Measurements from ENCODE around the gene DCST2.

DCST2 gene

DNA sequence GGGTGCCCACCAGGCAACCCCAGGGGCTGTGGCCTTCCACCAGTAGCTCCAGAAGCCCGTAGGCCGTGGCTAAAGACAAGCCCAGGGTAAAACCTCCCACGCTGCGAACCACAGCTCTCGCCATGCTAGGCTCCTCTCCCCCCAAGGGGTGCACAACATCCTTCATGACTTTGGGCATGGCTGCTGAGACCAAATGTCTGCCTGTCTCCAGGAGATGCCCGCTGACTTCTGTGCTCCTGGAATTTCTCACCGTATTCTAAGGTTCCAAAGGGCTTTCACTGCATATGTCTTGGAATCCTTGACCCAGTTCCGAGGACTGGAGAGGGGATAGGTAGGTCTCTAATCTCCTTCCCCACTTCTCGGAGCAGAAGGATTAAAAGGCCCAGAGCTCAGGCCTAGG is at the start of gene DCST2, which contains the start of gene DCST1:
TSS of gene DCST2 (minus strand) at position 258 of the 400 bp plus-strand sequence. CDS start at position 178, 80 bp downstream.
TSS of gene DCST1 (plus strand) at position 301 of the 400 bp plus-strand sequence. CDS start 213 bp downstream, outside the sequence.
- no peak for DNase-seq

- DNase-seq: no peak
These were observed 49.5 kb upstream of the DCST2 start for GRCh38 chr1:155083052-155083541.

DNA sequence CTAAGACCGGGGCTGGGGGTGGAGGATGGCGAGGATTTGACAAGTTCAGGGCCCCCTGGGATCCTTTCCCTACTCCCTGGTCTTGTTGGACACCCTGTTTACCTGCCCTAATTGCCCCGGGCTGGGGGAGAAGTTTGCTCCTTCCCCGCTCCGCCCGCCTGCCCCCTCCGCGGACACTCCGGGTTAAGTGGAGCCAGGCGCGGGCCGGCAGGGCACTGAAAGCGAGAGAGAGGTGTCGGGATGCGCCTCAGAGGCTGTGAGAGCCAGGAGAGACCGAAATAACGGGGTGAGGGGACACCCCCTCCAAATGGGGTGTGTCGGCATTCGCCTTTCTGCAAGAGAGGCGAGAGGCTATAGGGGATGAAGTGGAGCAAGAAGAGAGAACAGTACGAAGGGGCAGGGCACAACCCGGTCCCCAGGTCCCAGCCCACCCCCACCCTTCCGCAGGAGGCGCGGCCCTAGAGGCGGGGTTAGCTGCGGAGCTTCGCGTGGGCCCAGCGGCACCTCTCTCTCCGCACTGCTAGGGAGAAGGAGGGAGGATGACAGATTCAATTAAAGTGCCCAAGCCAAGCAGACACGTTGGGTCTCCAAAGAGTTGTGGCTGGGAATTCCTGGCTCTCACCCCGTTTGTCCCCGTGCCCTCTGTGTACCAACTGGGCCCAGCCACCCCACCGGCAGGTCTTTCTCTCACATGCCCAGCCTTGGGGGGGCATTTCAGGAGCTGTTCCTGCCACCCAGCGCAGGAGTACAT is 48.9 kb upstream of the DCST2 start:
- DNase-seq: no peak

DNA sequence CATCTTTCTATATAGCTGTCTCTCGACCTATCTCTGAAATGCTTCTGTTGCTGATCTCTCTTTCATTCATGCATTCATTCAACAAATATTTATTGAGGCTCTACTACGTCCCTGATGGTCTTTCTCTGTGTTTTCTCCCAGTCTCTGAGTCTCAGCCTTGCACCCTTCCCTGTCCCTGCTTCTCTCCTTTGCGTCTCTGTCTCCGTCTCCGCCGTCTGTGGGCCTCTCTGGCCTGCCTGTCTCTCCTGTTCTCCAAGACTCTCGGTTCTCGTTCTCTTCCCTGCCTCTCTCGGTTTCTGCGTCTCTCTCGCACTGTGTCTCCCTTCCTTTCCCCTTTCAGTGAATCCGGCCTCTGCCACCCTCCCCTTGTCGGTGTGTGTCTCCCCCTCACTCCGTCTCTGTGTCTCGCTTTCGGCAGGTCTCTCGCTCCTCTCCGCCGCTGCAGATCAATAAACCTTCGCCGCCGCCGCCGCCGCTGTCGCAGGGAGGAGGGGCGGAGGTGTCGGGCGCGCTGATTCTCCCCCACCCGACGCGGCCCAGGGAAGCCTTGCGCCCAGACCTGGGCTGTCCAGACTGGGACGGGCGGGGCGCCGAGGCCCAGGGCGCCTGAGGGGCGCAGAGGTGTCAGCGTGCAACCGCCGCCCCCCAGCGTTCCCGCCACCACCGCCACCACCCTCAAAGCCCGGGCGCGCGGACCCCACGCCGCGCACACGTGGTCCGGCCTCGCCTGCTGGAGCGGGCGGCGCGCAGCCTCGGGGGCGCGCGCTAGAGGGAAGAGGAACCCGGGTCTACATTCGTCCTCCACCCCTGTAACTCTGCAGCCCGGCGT is 48.1 kb upstream of the DCST2 start:
- DNase-seq: no peak

DNA sequence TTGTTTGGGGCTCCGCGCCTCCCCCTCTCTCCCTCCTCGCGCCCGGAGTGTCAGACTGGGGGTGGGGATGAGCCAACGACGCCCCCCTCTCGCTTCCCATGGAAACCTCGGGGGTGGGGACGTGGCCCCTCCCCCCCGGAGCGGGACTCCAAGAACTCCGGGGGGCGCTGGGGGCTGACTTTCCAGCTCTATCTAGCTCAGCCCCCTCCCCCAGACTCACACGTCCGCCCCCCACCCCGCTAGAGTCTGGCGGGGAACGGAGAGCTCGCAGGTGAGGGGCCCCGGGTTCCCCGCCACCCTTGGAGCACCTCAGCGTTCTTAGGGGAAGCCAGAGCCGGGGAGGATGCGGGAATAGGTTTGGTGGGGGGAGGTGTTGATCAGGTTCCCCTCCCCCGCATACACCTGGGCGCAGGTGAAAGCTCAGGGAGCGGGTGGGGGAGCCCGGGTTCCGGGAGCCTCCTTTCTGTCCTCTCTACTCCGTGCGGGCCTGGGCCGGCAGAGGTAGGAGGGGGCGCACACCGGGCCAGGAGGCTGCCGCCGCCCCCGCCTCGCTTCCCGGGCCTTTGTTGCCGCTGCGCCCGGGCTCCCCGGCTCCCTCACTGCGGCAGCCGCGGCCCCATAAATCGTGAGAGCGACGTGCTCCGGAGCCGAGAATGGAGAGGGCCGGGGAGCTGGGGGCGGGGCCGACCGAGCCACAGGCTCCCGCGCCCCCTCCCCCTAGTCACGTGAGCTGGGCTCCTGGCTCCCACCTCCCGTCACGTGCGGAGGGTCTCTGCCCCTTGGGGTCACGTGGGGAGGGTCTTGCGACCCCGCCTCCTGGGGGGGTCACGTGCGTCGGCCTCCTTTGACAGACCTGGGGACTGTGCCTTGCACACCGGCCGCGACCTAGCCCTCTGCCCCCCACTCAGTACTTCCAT is 47.0 kb upstream of the DCST2 start:
- peak; percentile 79 for DNase-seq

DNA sequence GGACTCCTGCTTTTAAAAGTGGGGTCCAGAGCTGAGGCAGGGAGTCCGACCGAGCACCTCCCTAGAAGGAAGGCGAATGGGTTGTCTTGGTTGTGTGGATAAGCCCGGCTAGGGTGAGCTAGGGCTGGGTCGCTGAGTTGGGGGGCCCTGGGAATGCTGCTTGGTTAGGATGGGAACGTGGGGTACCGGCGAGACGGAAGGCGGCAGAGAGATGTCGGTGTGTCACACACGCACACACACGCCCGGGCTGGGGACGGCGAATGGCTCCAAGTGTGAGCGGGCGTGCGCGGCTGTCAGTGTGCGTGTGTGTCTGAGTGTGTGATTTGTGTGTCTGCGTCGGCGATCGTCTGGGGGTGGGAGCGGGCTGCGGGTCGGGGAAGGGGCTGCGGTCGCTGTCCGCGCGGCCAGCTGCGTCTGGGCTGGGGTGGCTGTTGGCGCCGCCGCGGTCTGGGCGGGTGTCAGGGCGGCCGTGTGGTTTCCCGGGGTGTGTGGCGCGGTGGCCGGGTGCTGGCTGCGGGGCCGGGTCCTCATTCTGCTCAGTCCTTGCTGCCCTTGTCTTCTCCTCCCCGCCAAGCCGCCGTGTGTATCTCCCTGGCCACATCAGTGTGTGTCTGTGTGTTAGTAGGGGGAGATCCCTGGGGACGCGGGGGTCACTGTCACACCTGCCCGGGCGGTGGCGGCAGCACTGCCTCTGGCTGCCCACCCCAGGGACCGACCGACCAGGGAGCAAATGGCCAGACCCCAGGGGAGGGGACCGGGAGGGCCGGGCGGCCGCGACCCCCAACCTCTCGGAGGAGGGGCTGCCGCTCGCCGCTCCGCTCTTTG is 46.1 kb upstream of the DCST2 start:
- DNase-seq: no peak

DNA sequence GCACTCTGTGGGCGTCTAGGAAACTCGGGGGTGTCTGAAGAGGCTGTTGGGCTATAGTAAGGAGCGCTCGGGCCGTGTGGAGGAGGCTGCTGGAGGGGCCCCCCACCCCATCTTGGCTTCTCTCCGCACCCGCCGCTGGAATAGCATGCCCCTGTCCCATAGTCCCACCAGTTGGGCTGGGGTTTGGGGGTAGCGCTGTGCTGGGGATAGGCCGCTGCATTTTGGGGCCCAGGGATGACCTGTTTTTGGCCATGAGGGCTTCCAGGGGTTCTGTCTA is 45.6 kb upstream of the DCST2 start:
- no peak for DNase-seq

DNA sequence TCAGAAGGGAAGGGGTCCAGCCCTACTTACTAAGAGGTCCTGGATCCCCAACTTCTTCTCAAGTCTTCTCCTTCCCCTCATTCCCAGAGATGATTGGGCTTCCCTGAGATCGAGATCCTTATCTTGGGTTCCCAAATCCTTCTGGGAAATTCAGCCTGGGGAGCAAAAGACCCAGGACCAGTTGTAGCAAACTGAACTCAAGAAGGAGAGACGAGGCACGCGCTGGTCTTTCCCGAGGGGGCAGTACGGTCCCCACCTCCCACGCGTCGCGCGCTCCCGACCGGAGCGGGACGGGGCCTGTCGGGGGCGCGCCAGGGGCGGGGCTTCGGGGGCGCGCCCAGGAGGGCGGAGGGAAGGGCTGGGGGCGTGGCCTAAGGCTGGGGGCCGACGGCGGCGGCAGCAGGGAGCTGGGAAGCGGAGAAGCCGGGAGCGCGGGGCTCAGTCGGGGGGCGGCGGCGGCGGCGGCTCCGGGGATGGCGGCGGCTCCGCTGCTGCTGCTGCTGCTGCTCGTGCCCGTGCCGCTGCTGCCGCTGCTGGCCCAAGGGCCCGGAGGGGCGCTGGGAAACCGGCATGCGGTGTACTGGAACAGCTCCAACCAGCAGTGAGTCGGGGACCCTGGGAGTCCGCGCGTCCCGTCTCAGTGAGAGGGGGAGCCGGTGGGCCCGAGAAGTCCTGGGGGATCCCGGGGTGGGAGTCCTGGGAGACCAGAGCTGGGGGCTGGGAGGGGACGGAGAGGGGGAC is 45.1 kb upstream of the DCST2 start, which contains the start of gene EFNA3:
TSS of gene EFNA3 (plus strand) at position 369 of the 741 bp plus-strand sequence. CDS start at position 474, 105 bp downstream.
- peak; percentile 65 for DNase-seq

DNA sequence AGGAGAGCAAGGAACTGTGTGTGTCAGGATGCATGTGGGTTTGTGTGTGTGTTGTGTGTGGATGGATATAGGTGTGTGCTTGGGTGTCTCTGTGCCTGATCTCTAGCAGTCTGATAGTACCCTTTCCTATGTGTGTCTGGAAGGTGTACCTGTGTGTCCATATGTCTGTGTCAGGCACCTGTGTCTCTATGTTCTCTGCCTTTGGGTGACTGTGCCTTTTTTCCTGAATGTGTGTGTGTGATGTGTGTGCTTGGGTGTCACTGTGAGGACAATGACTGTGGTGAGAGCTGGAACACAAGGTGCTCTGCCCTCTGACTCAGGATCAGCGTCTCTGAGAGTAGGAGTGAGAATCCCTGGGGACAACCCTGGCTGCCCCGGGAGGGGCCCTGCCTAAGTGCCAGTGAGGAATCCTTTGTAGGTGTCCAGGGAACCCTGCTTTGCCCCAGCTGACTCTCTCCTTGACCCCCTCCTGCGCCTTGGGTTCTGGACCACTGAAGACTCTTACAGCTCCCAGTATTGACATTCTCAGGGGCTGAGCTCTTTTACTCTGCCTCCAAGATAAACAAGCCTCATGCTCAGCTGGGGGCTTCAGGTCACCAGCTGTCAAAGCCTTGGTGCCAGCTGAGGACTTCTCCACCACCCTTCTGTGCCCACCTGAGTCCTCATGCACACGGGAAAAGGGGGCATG is 44.3 kb upstream of the DCST2 start:
- DNase-seq: no peak

- no peak for DNase-seq
These were observed 43.8 kb upstream of the DCST2 start for GRCh38 chr1:155077346-155077745.

DNA sequence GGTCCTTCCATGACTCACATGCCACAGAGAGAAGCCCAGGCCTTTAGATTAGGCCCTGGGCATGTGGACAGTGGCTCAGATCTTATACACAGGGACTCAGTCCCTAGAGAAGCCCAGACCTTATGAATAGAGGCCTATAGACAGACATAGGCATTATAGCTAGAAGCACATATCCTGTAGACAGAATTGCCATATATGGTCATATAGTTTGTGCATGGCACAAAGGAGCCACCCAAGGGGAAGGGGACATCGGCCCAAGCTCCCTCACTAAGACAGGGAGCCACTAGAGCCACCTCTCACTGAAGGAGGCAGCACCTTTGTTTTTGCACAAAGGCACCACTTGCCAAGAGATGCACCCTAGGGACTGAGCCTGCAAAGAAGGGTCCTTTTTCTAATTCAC is 42.8 kb upstream of the DCST2 start:
- DNase-seq: no peak

GRCh38 chr1:155075535-155075934 is 42.0 kb upstream of the DCST2 start:
- no peak for DNase-seq

- DNase-seq: no peak
These were observed 40.0 kb upstream of the DCST2 start for GRCh38 chr1:155073377-155074242.

- DNase-seq: no peak
These were observed 39.1 kb upstream of the DCST2 start for GRCh38 chr1:155072531-155073289.

DNA sequence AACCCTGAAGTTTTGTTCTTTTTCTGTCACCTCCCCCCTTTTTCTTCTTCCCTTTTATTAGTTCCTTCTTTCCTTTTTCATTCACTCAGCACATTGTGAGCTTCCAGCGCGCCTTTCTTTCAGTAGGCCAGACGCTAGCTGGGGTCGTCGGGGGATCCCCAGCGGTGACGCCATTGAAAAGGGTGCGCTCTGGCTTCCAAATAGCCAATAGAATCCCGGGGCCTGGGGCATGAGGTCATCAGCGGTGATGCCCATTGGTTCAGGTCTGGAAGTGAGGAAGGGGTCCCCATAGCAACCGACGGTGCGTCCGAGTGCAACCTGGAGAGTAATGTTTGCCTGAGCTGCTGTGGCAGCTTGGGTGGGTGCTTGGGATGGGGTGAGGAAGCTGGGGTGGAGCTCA is 38.1 kb upstream of the DCST2 start:
- DNase-seq: no peak

- DNase-seq: no peak
These were observed 37.4 kb upstream of the DCST2 start for GRCh38 chr1:155070721-155071569.

GRCh38 chr1:155070158-155070621 is 36.6 kb upstream of the DCST2 start:
- DNase-seq: no peak

All from NCI-H1048 (cell line).